ENCODE measurements around the gene SEPSECS. TPM values are rescaled to one million over a fixed set of nuclear protein-coding genes. Genes with fewer than 3 reads are reported as not detected.

The SEPSECS gene
- total RNA-seq, 1 experiment from 2014 or later: 10.6 TPM

DNA sequence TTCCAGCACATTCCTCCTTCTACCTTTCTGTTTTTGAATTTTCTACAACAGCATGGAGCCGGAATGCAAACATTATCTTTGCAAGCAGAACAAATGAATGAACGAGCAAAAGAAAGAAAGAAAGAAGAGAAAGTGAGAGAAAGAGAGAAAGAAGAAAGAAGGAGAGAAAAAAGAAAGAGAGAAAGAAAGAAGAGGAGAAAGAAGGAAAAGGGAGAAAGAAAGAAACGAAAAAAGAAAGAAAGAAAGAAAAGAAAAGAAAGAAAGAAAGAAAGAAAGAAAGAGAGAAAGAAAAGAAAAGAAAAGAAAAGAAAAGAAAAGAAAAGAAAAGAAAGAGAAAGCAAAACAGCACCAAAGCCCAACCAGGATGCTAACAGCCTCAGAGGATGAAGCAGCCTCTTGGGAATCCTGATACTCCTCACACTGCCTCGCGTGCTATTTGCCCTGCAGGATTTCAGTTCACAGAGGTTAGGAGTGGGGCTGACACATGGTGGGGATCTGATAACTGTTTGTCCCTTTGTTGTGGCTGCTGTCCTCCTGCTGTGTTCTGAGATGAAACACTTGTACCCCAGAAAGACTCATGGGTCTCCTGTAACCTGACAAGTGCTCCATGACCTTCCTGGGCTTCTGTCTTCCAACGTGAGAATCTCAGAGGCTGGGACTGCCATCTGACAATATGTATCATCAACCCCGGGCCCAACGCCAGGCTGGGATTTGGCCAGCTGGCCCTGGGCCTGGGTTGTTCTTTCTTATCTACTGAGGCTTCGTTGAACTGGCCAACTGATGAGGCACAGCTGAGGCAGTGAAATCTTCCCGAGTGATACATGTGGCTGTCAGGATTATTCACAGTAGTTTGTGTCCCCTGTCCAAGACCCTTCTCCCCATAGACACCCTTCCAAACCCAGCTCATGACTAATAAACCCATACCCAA lies 61.0 kb downstream of the SEPSECS start:
- Histone ChIP-seq H3K4me2 (ENCODE audit: low read length) (no peak overlapping the region), H3K79me2 (ENCODE audit: insufficient read depth, low read length) (no peaks in the 10 kb centered on the region), H3K4me3 (replicated peaks in 1 of 2; ENCODE audit: low read depth in 1 of 2, low read length in 2 of 2) (no peak overlapping the region), H3K27me3 (ENCODE audit: insufficient read depth, low read length) (no peaks in the 10 kb centered on the region), H3K9ac (ENCODE audit: low read length) (no peak overlapping the region), H3K9me3 (ENCODE audit: control insufficient read depth in 1 of 2, insufficient read depth in 1 of 2, low read depth in 1 of 2, low read length in 2 of 2) (no peaks in the 10 kb centered on the region), H3K9me2 (ENCODE audit: insufficient read depth) (no peaks in the 10 kb centered on the region), H4K20me1 (ENCODE audit: insufficient read depth) (no peaks in the 10 kb centered on the region), H3K36me3 (ENCODE audit: control insufficient read depth in 1 of 2, insufficient read depth in 2 of 2, low read length in 2 of 2) (no peaks in the 10 kb centered on the region), H3K27ac (ENCODE audit: low read depth, low read length) (no peak overlapping the region), H3K4me1 (ENCODE audit: control insufficient read depth in 1 of 2, insufficient read depth in 2 of 2, low read length in 2 of 2) (no peaks in the 10 kb centered on the region), H2AFZ (ENCODE audit: low read depth, low read length, poor library complexity, severe bottlenecking) (no peak overlapping the region)
- POLR2A ChIA-PET: no interaction called here
- CTCF ChIA-PET: no interaction called here
- DNase-seq (ENCODE audit: low read depth, low spot score) (no peak), ATAC-seq (no peak)
- intact Hi-C loops (cut with micrococcal nuclease): no loop called here
- BruUV-seq (replicated peaks): no TSS peak
- RAD21 ChIA-PET (ENCODE audit: low non-redundant PET in 1 of 2, low total read pairs in 2 of 2, uncharacterized antibody in 2 of 2, unreplicated experiment in 2 of 2): no interaction called here
- TF ChIP-seq CBX3 (IDR thresholded peaks at IDR 0.05; ENCODE audit: low read depth) (no peak), ZFX (IDR thresholded peaks at IDR 0.05) (no peak)

DNA sequence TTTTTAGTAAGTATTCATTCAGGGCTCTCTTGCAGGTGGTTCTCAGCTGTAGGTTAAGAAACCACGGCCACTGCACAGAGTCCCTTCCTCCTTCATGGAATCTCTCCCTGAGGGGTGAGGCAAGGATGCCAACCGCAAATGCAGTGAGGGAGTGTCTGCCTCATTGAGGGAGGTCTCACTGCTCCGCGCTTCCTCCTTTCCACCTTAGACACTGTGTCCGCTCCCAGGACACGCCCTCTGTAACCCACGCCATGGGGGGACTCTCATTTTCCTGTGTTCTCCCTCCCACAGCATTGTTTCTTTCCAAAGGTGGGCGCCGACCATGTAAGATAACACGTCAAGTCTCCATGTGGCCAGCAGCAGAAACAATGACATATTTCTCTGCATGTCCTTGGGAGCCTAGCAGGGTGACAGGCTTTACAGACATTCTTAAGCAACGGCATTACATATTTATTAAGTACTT lies 63.2 kb downstream of the SEPSECS start:
- BruUV-seq (replicated peaks): no TSS peak
- RAD21 ChIA-PET (ENCODE audit: low non-redundant PET in 1 of 2, low total read pairs in 2 of 2, uncharacterized antibody in 2 of 2, unreplicated experiment in 2 of 2): no interaction called here
- POLR2A ChIA-PET: interaction anchor here (1.7 kb wide), 1 partner anchor 29 kb away, joined by 3 read pairs; no protein-coding TSS in a partner anchor
- TF ChIP-seq CEBPB (IDR thresholded peaks at IDR 0.05; ENCODE audit: low read depth) (no peak), JUND (IDR thresholded peaks at IDR 0.05) (no peak), RAD21 (IDR thresholded peaks at IDR 0.05; ENCODE audit: low read depth) (no peak), ZNF274 (IDR thresholded peaks at IDR 0.05; ENCODE audit: low read depth, low read length) (no peak), SIN3A (IDR thresholded peaks at IDR 0.05; ENCODE audit: low read depth) (no peak), TCF7L2 (IDR thresholded peaks at IDR 0.05; ENCODE audit: borderline replicate concordance, extremely low read depth, insufficient read depth, insufficient read length) (no peak), ELF1 (IDR thresholded peaks at IDR 0.05; ENCODE audit: borderline replicate concordance, low read depth) (no peak), EGR1 (IDR thresholded peaks at IDR 0.05; ENCODE audit: low read depth) (no peak), CBX3 (IDR thresholded peaks at IDR 0.05; ENCODE audit: low read depth) (no peak)
- TF ChIP-seq, protein P1, sequence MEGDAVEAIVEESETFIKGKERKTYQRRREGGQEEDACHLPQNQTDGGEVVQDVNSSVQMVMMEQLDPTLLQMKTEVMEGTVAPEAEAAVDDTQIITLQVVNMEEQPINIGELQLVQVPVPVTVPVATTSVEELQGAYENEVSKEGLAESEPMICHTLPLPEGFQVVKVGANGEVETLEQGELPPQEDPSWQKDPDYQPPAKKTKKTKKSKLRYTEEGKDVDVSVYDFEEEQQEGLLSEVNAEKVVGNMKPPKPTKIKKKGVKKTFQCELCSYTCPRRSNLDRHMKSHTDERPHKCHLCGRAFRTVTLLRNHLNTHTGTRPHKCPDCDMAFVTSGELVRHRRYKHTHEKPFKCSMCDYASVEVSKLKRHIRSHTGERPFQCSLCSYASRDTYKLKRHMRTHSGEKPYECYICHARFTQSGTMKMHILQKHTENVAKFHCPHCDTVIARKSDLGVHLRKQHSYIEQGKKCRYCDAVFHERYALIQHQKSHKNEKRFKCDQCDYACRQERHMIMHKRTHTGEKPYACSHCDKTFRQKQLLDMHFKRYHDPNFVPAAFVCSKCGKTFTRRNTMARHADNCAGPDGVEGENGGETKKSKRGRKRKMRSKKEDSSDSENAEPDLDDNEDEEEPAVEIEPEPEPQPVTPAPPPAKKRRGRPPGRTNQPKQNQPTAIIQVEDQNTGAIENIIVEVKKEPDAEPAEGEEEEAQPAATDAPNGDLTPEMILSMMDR (IDR thresholded peaks at IDR 0.05 in 2 of 3, conservative IDR thresholded peaks at IDR 0.05 in 1 of 3; ENCODE audit: borderline replicate concordance in 1 of 3, insufficient read depth in 1 of 3, low read depth in 2 of 3, low read length in 2 of 3): no peak
- TF ChIP-seq, protein P2, sequence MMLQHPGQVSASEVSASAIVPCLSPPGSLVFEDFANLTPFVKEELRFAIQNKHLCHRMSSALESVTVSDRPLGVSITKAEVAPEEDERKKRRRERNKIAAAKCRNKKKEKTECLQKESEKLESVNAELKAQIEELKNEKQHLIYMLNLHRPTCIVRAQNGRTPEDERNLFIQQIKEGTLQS (IDR thresholded peaks at IDR 0.05): no peak
- TF ChIP-seq, protein P3, sequence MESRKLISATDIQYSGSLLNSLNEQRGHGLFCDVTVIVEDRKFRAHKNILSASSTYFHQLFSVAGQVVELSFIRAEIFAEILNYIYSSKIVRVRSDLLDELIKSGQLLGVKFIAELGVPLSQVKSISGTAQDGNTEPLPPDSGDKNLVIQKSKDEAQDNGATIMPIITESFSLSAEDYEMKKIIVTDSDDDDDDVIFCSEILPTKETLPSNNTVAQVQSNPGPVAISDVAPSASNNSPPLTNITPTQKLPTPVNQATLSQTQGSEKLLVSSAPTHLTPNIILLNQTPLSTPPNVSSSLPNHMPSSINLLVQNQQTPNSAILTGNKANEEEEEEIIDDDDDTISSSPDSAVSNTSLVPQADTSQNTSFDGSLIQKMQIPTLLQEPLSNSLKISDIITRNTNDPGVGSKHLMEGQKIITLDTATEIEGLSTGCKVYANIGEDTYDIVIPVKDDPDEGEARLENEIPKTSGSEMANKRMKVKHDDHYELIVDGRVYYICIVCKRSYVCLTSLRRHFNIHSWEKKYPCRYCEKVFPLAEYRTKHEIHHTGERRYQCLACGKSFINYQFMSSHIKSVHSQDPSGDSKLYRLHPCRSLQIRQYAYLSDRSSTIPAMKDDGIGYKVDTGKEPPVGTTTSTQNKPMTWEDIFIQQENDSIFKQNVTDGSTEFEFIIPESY (IDR thresholded peaks at IDR 0.05; ENCODE audit: extremely low read depth, insufficient replicate concordance, low read length): no peak

More for the DNA sequence above, 63.2 kb downstream of the SEPSECS start:
- Histone ChIP-seq H3K27ac (ENCODE audit: low read depth, low read length) (no peak overlapping the region), H2AFZ (ENCODE audit: low read depth, low read length, poor library complexity, severe bottlenecking) (no peak overlapping the region), H3K36me3 (ENCODE audit: control insufficient read depth in 1 of 2, insufficient read depth in 2 of 2, low read length in 2 of 2) (no peaks in the 10 kb centered on the region), H3K79me2 (ENCODE audit: insufficient read depth, low read length) (no peaks in the 10 kb centered on the region), H3K9me3 (ENCODE audit: control insufficient read depth in 1 of 2, insufficient read depth in 1 of 2, low read depth in 1 of 2, low read length in 2 of 2) (no peaks in the 10 kb centered on the region; a peak in 1 of 4 replicates), H3K4me3 (replicated peaks in 1 of 2; ENCODE audit: low read depth in 1 of 2, low read length in 2 of 2) (no peak overlapping the region), H3K4me1 (ENCODE audit: control insufficient read depth in 1 of 2, insufficient read depth in 2 of 2, low read length in 2 of 2) (no peaks in the 10 kb centered on the region), H3K9me2 (ENCODE audit: insufficient read depth) (no peaks in the 10 kb centered on the region), H3K9ac (ENCODE audit: low read length) (no peak overlapping the region), H4K20me1 (ENCODE audit: insufficient read depth) (no peaks in the 10 kb centered on the region), H3K27me3 (ENCODE audit: insufficient read depth, low read length) (no peaks in the 10 kb centered on the region), H3K4me2 (ENCODE audit: low read length) (no peak overlapping the region)
- intact Hi-C loops (cut with micrococcal nuclease): no loop called here
- DNase-seq (ENCODE audit: low read depth, low spot score) (no peak), ATAC-seq (no peak)
- CTCF ChIA-PET: no interaction called here

Measured in HCT116 (cell line).